RPMI8226 (cell line): ENCODE results near the gene ARSK.

Experiments used
- DNase-seq: peaks from one replicate; pipeline ENCODE4 v3.0.0-alpha.2; 2015

Gene ARSK

GRCh38 chr5:95649842-95650620 is 95.1 kb downstream of the ARSK start:
- no peak for DNase-seq

GRCh38 chr5:95652849-95653248 is 97.9 kb downstream of the ARSK start:
- DNase-seq = no peak

GRCh38 chr5:95654196-95654595 is 99.3 kb downstream of the ARSK start:
- DNase-seq = no peak
